Glutamatergic neuron (in vitro differentiated cells): ENCODE results near the gene AGAP1. TPM values are rescaled to one million over a fixed set of nuclear protein-coding genes. Genes with fewer than 3 reads are reported as not detected.

Experiments
- DNase-seq: peaks from one replicate; pipeline ENCODE4 v3.0.0; 2022
- H3K27ac Mint-ChIP-seq: one replicate; pipeline ENCODE4 v1.8.0; 2020; ENCODE audit warnings: mild to moderate bottlenecking, mixed read lengths, inconsistent platforms; ENCODE audit not compliant: unreplicated experiment
- H3K27me3 Mint-ChIP-seq: one replicate; pipeline ENCODE4 v1.8.0; 2020; ENCODE audit warnings: mild to moderate bottlenecking, moderate library complexity, mixed read lengths, inconsistent platforms; ENCODE audit not compliant: unreplicated experiment
- H3K36me3 Mint-ChIP-seq: one replicate; pipeline ENCODE4 v1.8.0; 2020; ENCODE audit warnings: mild to moderate bottlenecking, mixed read lengths, inconsistent platforms; ENCODE audit not compliant: unreplicated experiment
- H3K4me1 Mint-ChIP-seq: one replicate; pipeline ENCODE4 v1.8.0; 2020; ENCODE audit warnings: mild to moderate bottlenecking, low read depth, mixed read lengths, inconsistent platforms; ENCODE audit not compliant: unreplicated experiment
- H3K4me3 Mint-ChIP-seq: one replicate; pipeline ENCODE4 v1.8.0; 2020; ENCODE audit warnings: mild to moderate bottlenecking, mixed read lengths, inconsistent platforms; ENCODE audit not compliant: unreplicated experiment
- H3K9me3 Mint-ChIP-seq: one replicate; pipeline ENCODE4 v1.8.0; 2020; ENCODE audit warnings: mild to moderate bottlenecking, moderate library complexity, mixed read lengths, inconsistent platforms; ENCODE audit not compliant: unreplicated experiment
- total RNA-seq: library from RNA; stranded (reverse); fragmentation: NEBNext Ultra II Directional; extraction: Animal tissue kit (Norgen Biotek cat#: 25700); gene quantifications from one replicate; pipeline ENCODE4 v1.2.1, GENCODE V29; 2021; ENCODE audit not compliant: unreplicated experiment
- TF ChIP-seq, protein P1 (sequence below): fragments of 200-600 bp; sonication (generic); IDR thresholded peaks from one replicate; pipeline ENCODE4 v1.5.0; 2021; ENCODE audit not compliant: partially characterized antibody, unreplicated experiment

AGAP1 gene
- total RNA-seq, 1 donor from 2014 or later, result 153 TPM

- peaks cover 2% of the 10 kb centered on the region for H3K9me3 Mint-ChIP-seq
- H3K36me3 Mint-ChIP-seq, result peaks cover 4% of the 10 kb centered on the region
- peaks cover 16% of the 10 kb centered on the region for H3K4me1 Mint-ChIP-seq
- TF ChIP-seq, protein P1, sequence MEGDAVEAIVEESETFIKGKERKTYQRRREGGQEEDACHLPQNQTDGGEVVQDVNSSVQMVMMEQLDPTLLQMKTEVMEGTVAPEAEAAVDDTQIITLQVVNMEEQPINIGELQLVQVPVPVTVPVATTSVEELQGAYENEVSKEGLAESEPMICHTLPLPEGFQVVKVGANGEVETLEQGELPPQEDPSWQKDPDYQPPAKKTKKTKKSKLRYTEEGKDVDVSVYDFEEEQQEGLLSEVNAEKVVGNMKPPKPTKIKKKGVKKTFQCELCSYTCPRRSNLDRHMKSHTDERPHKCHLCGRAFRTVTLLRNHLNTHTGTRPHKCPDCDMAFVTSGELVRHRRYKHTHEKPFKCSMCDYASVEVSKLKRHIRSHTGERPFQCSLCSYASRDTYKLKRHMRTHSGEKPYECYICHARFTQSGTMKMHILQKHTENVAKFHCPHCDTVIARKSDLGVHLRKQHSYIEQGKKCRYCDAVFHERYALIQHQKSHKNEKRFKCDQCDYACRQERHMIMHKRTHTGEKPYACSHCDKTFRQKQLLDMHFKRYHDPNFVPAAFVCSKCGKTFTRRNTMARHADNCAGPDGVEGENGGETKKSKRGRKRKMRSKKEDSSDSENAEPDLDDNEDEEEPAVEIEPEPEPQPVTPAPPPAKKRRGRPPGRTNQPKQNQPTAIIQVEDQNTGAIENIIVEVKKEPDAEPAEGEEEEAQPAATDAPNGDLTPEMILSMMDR, result no peak
- H3K27ac Mint-ChIP-seq, result no peak overlapping the region
- DNase-seq, result no peak
- H3K4me3 Mint-ChIP-seq, result no peak overlapping the region
- H3K27me3 Mint-ChIP-seq, result peaks cover 3% of the 10 kb centered on the region
Observed at GRCh38 chr2:235923859-235924674, 430.2 kb downstream of the AGAP1 start.

GRCh38 chr2:235924675-235925063 is 430.8 kb downstream of the AGAP1 start:
- Mint-ChIP-seq H3K36me3 (peaks cover 4% of the 10 kb centered on the region), H3K27ac (no peak overlapping the region), H3K9me3 (peaks cover 2% of the 10 kb centered on the region), H3K4me1 (peaks cover 13% of the 10 kb centered on the region), H3K4me3 (no peak overlapping the region), H3K27me3 (peaks cover 3% of the 10 kb centered on the region)
- no peak for DNase-seq
- TF ChIP-seq, protein P1, result no peak

- Mint-ChIP-seq H3K4me3 (no peak overlapping the region), H3K9me3 (peaks cover 2% of the 10 kb centered on the region), H3K36me3 (peaks cover 4% of the 10 kb centered on the region), H3K27me3 (no peaks in the 10 kb centered on the region), H3K27ac (no peak overlapping the region), H3K4me1 (peaks cover 11% of the 10 kb centered on the region)
- DNase-seq, result no peak
- TF ChIP-seq, protein P1, result no peak
Observed at GRCh38 chr2:235925250-235925919, 431.5 kb downstream of the AGAP1 start.

GRCh38 chr2:235926229-235926628 is 432.4 kb downstream of the AGAP1 start:
- Mint-ChIP-seq H3K27ac (no peak overlapping the region), H3K9me3 (peaks cover 2% of the 10 kb centered on the region), H3K36me3 (peaks cover 4% of the 10 kb centered on the region), H3K4me1 (peaks cover 10% of the 10 kb centered on the region), H3K4me3 (no peak overlapping the region), H3K27me3 (no peaks in the 10 kb centered on the region)
- TF ChIP-seq, protein P1, result no peak
- DNase-seq, result no peak
